Erythroblast (primary cell): Measurements from ENCODE around the gene ZKSCAN4.

Source experiments
- GATA1 ChIP-seq: IDR thresholded peaks from 2 replicates; pipeline ENCODE4 v1.6.1; 2011; ENCODE audit warnings: low read depth, mild to moderate bottlenecking, control low read depth, low read length, moderate library complexity
- POLR2A ChIP-seq: IDR thresholded peaks from 2 replicates; pipeline ENCODE4 v1.6.1; 2011; ENCODE audit warnings: mild to moderate bottlenecking, low read length

DNA sequence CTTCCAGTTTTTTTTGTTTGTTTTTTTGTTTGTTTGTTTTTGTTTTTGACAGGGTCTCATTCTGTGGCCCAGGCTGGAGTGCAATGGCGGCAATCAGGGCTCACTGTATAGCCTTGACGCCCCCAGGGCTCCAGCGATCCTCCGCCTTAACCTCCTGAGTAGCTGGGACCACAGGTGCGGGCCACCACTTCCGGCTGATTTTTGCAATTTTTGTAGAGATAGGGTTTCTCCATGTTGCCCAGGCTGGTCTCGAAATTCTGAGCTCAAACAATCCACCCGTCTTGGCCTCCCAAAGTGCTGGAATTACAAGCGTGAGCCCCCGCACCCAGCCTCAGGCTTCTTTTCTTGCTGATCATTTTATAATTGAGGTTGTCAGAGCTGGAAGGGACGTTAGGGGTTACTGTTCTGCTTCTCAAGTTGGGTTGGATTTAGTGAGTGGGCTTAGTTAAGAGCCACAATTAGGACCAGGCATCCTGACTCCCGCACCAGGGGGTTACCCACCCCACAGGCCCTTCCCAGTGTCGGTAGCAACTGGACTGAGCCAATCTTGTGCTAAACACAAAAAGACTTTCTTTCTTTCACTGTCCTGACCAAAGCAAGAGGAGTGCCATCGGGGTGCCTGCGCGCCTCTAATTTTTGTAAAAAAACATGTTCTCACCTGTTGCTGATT is 40.1 kb downstream of the ZKSCAN4 start:
- no peak for TF ChIP-seq POLR2A
- no peak for TF ChIP-seq GATA1
